WTC11 (cell line): Measurements from ENCODE around the gene RGMB. TPM values are rescaled to one million over a fixed set of nuclear protein-coding genes. Genes with fewer than 3 reads are reported as not detected.

Experiments used
- ATAC-seq: fragments of 200-7000 bp; cut with Tn5 transposase; 2 replicates; pipeline ENCODE4 v1.10.0; 2021; ENCODE audit warnings: mild to moderate bottlenecking, moderate library complexity
- CTCF ChIA-PET: fragments of 300-600 bp; sonication (Branson Sonifier 250); formaldehyde crosslinking; loops from one replicate; lab custom pipeline; 2021; ENCODE audit warnings: antibody characterized with exemption; lab: Charles Lee
- POLR2A ChIA-PET: fragments of 350-600 bp; sonication (Branson Sonifier 250); formaldehyde crosslinking; loops from one replicate; lab custom pipeline; 2021; ENCODE audit warnings: antibody characterized with exemption; lab: Charles Lee
- DNase-seq: peaks from one replicate; pipeline ENCODE4 v3.0.0; 2021; ENCODE audit warnings: low spot score
- H3K27ac Mint-ChIP-seq: 2 replicates; pipeline ENCODE4 v1.8.0; 2021; ENCODE audit warnings: mixed read lengths
- H3K27me3 Mint-ChIP-seq: 2 replicates; pipeline ENCODE4 v1.8.0; 2021; ENCODE audit warnings: low read depth, mild to moderate bottlenecking, moderate library complexity, mixed read lengths
- H3K36me3 Mint-ChIP-seq: 2 replicates; pipeline ENCODE4 v1.8.0; 2021; ENCODE audit warnings: mixed read lengths
- H3K4me1 Mint-ChIP-seq: 2 replicates; pipeline ENCODE4 v1.8.0; 2022; ENCODE audit warnings: mixed read lengths
- H3K4me3 Mint-ChIP-seq: 2 replicates; pipeline ENCODE4 v1.8.0; 2021; ENCODE audit warnings: mild to moderate bottlenecking, moderate library complexity, mixed read lengths
- H3K9me3 Mint-ChIP-seq: 2 replicates; pipeline ENCODE4 v1.8.0; 2021; ENCODE audit warnings: mixed read lengths
- ATF3 ChIP-seq: sonication (generic); formaldehyde crosslinking; conservative IDR thresholded peaks from 2 replicates; pipeline ENCODE4 v1.8.1; 2022; ENCODE audit warnings: mild to moderate bottlenecking, missing genetic modification reagents
- ESRRA ChIP-seq: sonication (generic); formaldehyde crosslinking; IDR thresholded peaks from 2 replicates; pipeline ENCODE4 v1.8.1; 2022; ENCODE audit warnings: mild to moderate bottlenecking, missing genetic modification reagents, borderline replicate concordance
- FOXJ3 ChIP-seq: sonication (generic); formaldehyde crosslinking; IDR thresholded peaks from 2 replicates; pipeline ENCODE4 v1.9.0; 2021; ENCODE audit warnings: missing genetic modification reagents, mild to moderate bottlenecking, borderline replicate concordance
- FOXP1 ChIP-seq: sonication (generic); formaldehyde crosslinking; IDR thresholded peaks from 2 replicates; pipeline ENCODE4 v1.8.0; 2022; ENCODE audit warnings: missing genetic modification reagents, mild to moderate bottlenecking, moderate library complexity, borderline replicate concordance
- HMGA2 ChIP-seq: fragments of 250-450 bp; sonication (Bioruptor Pico); IDR thresholded peaks from 2 replicates; pipeline ENCODE4 v1.4.0; 2021; ENCODE audit warnings: mild to moderate bottlenecking, moderate library complexity
- IRF1 ChIP-seq: sonication (generic); formaldehyde crosslinking; IDR thresholded peaks from 2 replicates; pipeline ENCODE4 v1.8.0; 2023; ENCODE audit warnings: missing genetic modification reagents
- KAT7 ChIP-seq: sonication (generic); formaldehyde crosslinking; IDR thresholded peaks from 2 replicates; pipeline ENCODE4 v1.8.1; 2023; ENCODE audit warnings: missing genetic modification reagents, mild to moderate bottlenecking, borderline replicate concordance
- MYBL2 ChIP-seq: sonication (generic); formaldehyde crosslinking; IDR thresholded peaks from 2 replicates; pipeline ENCODE4 v1.8.1; 2023; ENCODE audit warnings: mild to moderate bottlenecking, moderate library complexity, missing genetic modification reagents
- PRRX2 ChIP-seq: fragments of 250-450 bp; sonication (Bioruptor Pico); IDR thresholded peaks from 2 replicates; pipeline ENCODE4 v1.8.0; 2021; ENCODE audit warnings: mild to moderate bottlenecking
- RORB ChIP-seq: fragments of 250-450 bp; sonication (Bioruptor Pico); IDR thresholded peaks from 2 replicates; pipeline ENCODE4 v1.9.0; 2021; ENCODE audit warnings: mild to moderate bottlenecking
- SOX15 ChIP-seq: fragments of 250-450 bp; sonication (Bioruptor Pico); IDR thresholded peaks from 2 replicates; pipeline ENCODE4 v1.9.0; 2021; ENCODE audit warnings: mild to moderate bottlenecking
- STAT6 ChIP-seq: sonication (generic); formaldehyde crosslinking; conservative IDR thresholded peaks from 2 replicates; pipeline ENCODE4 v1.8.1; 2023; ENCODE audit warnings: mild to moderate bottlenecking, low read depth, missing genetic modification reagents, moderate library complexity
- TEAD1 ChIP-seq: sonication (generic); formaldehyde crosslinking; IDR thresholded peaks from 2 replicates; pipeline ENCODE4 v1.8.0; 2022; ENCODE audit warnings: mild to moderate bottlenecking, missing genetic modification reagents
- ZBTB43 ChIP-seq: sonication (generic); formaldehyde crosslinking; IDR thresholded peaks from 2 replicates; pipeline ENCODE4 v1.8.1; 2023; ENCODE audit warnings: mild to moderate bottlenecking, missing genetic modification reagents
- ZNF219 ChIP-seq: sonication (generic); formaldehyde crosslinking; IDR thresholded peaks from 2 replicates; pipeline ENCODE4 v1.8.0; 2023; ENCODE audit warnings: missing genetic modification reagents, mild to moderate bottlenecking, borderline replicate concordance
- ZNF416 ChIP-seq: fragments of 250-450 bp; sonication (Bioruptor Pico); IDR thresholded peaks from 2 replicates; pipeline ENCODE4 v1.9.0; 2021; ENCODE audit warnings: mild to moderate bottlenecking, inconsistent platforms
- total RNA-seq: library from RNA; stranded (reverse); gene quantifications from 3 replicates; pipeline ENCODE4 v1.2.3, GENCODE V29; 2021
- TF ChIP-seq, protein P1 (sequence below): fragments of 250-450 bp; sonication (Bioruptor Pico); IDR thresholded peaks from 2 replicates; pipeline ENCODE4 v1.9.0; 2021; ENCODE audit warnings: mild to moderate bottlenecking
- TF ChIP-seq, protein P2 (sequence below): fragments of 200-600 bp; IDR thresholded peaks from 2 replicates; pipeline ENCODE4 v1.8.0; 2022; ENCODE audit warnings: antibody characterized with exemption
- TF ChIP-seq, protein P3 (sequence below): sonication (generic); formaldehyde crosslinking; IDR thresholded peaks from 2 replicates; pipeline ENCODE4 v1.8.1; 2023; ENCODE audit warnings: mild to moderate bottlenecking, missing genetic modification reagents, borderline replicate concordance

The RGMB gene
- total RNA-seq, 1 experiment from 2014 or later: 33.0 TPM

- H3K27ac Mint-ChIP-seq: no peak overlapping the region
- ChIA-PET CTCF (interaction anchor here (0.7 kb wide), 1 partner anchor 17 kb away, joined by 4 read pairs; no protein-coding TSS in a partner anchor), POLR2A (no interaction called here)
These were observed 2.7 kb downstream of the RGMB start for GRCh38 chr5:98776066-98776705.

GRCh38 chr5:98777295-98777694 is 3.8 kb downstream of the RGMB start:
- Mint-ChIP-seq H3K4me1 (peaks cover 49% of the 10 kb centered on the region), H3K4me3 (0 out of 2 replicates have a peak overlapping the region, but pooled peaks have one; percentile 24), H3K9me3 (no peaks in the 10 kb centered on the region), H3K27ac (no peak overlapping the region; the same call in 1 of the 2 replicates), H3K36me3 (peaks cover 50% of the 10 kb centered on the region), H3K27me3 (no peaks in the 10 kb centered on the region)
- no peak for TF ChIP-seq ESRRA
- no peak for TF ChIP-seq ZNF219 (CRISPR knock-in tag)
- TF ChIP-seq ZBTB43 (CRISPR knock-in tag): no peak
- TF ChIP-seq, protein P1, sequence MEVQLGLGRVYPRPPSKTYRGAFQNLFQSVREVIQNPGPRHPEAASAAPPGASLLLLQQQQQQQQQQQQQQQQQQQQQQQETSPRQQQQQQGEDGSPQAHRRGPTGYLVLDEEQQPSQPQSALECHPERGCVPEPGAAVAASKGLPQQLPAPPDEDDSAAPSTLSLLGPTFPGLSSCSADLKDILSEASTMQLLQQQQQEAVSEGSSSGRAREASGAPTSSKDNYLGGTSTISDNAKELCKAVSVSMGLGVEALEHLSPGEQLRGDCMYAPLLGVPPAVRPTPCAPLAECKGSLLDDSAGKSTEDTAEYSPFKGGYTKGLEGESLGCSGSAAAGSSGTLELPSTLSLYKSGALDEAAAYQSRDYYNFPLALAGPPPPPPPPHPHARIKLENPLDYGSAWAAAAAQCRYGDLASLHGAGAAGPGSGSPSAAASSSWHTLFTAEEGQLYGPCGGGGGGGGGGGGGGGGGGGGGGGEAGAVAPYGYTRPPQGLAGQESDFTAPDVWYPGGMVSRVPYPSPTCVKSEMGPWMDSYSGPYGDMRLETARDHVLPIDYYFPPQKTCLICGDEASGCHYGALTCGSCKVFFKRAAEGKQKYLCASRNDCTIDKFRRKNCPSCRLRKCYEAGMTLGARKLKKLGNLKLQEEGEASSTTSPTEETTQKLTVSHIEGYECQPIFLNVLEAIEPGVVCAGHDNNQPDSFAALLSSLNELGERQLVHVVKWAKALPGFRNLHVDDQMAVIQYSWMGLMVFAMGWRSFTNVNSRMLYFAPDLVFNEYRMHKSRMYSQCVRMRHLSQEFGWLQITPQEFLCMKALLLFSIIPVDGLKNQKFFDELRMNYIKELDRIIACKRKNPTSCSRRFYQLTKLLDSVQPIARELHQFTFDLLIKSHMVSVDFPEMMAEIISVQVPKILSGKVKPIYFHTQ (CRISPR knock-in tag): no peak
- TF ChIP-seq STAT6 (CRISPR knock-in tag): no peak
- TF ChIP-seq FOXP1 (CRISPR knock-in tag): no peak
- no peak for TF ChIP-seq PRRX2 (CRISPR knock-in tag)
- no peak for TF ChIP-seq RORB
- no peak for TF ChIP-seq FOXJ3 (CRISPR knock-in tag)
- TF ChIP-seq ATF3 (CRISPR knock-in tag): no peak
- no peak for TF ChIP-seq KAT7 (CRISPR knock-in tag)
- no peak for TF ChIP-seq MYBL2 (CRISPR knock-in tag)
- TF ChIP-seq HMGA2 (CRISPR knock-in tag): no peak
- TF ChIP-seq, protein P2, sequence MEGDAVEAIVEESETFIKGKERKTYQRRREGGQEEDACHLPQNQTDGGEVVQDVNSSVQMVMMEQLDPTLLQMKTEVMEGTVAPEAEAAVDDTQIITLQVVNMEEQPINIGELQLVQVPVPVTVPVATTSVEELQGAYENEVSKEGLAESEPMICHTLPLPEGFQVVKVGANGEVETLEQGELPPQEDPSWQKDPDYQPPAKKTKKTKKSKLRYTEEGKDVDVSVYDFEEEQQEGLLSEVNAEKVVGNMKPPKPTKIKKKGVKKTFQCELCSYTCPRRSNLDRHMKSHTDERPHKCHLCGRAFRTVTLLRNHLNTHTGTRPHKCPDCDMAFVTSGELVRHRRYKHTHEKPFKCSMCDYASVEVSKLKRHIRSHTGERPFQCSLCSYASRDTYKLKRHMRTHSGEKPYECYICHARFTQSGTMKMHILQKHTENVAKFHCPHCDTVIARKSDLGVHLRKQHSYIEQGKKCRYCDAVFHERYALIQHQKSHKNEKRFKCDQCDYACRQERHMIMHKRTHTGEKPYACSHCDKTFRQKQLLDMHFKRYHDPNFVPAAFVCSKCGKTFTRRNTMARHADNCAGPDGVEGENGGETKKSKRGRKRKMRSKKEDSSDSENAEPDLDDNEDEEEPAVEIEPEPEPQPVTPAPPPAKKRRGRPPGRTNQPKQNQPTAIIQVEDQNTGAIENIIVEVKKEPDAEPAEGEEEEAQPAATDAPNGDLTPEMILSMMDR: no peak
- no peak for TF ChIP-seq ZNF416 (CRISPR knock-in tag)
- ATAC-seq (no peak), DNase-seq (no peak)
- ChIA-PET POLR2A (no interaction called here), CTCF (interaction anchor here (1.4 to 1.9 kb wide), 2 partner anchors 8 to 19 kb away, joined by 6 to 17 read pairs; no protein-coding TSS in a partner anchor)

More at GRCh38 chr5:98776066-98776705, 2.7 kb downstream of the RGMB start:
- Mint-ChIP-seq H3K36me3 (peaks cover 41% of the 10 kb centered on the region), H3K27me3 (peaks cover 7% of the 10 kb centered on the region), H3K9me3 (no peaks in the 10 kb centered on the region), H3K4me1 (peaks cover 51% of the 10 kb centered on the region), H3K4me3 (peak overlapping the region; percentile 96)
- DNase-seq (no peak), ATAC-seq (no peak)
- no peak for TF ChIP-seq SOX15 (CRISPR knock-in tag)
- no peak for TF ChIP-seq TEAD1 (CRISPR knock-in tag)
- no peak for TF ChIP-seq IRF1 (CRISPR knock-in tag)
- TF ChIP-seq, protein P3, sequence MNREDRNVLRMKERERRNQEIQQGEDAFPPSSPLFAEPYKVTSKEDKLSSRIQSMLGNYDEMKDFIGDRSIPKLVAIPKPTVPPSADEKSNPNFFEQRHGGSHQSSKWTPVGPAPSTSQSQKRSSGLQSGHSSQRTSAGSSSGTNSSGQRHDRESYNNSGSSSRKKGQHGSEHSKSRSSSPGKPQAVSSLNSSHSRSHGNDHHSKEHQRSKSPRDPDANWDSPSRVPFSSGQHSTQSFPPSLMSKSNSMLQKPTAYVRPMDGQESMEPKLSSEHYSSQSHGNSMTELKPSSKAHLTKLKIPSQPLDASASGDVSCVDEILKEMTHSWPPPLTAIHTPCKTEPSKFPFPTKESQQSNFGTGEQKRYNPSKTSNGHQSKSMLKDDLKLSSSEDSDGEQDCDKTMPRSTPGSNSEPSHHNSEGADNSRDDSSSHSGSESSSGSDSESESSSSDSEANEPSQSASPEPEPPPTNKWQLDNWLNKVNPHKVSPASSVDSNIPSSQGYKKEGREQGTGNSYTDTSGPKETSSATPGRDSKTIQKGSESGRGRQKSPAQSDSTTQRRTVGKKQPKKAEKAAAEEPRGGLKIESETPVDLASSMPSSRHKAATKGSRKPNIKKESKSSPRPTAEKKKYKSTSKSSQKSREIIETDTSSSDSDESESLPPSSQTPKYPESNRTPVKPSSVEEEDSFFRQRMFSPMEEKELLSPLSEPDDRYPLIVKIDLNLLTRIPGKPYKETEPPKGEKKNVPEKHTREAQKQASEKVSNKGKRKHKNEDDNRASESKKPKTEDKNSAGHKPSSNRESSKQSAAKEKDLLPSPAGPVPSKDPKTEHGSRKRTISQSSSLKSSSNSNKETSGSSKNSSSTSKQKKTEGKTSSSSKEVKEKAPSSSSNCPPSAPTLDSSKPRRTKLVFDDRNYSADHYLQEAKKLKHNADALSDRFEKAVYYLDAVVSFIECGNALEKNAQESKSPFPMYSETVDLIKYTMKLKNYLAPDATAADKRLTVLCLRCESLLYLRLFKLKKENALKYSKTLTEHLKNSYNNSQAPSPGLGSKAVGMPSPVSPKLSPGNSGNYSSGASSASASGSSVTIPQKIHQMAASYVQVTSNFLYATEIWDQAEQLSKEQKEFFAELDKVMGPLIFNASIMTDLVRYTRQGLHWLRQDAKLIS: no peak
